HG03354 (cell line): ENCODE measurements around the gene TASOR.
A peak's percentile ranks its signal among the peaks of the same experiment; 100 is the strongest.

Source experiments
- ATAC-seq: cut with Tn5 transposase; IDR thresholded peaks from one replicate; pipeline ENCODE4 v1.9.1; 2021; ENCODE audit warnings: mild to moderate bottlenecking; ENCODE audit not compliant: unreplicated experiment, poor library complexity, severe bottlenecking

TASOR gene

DNA sequence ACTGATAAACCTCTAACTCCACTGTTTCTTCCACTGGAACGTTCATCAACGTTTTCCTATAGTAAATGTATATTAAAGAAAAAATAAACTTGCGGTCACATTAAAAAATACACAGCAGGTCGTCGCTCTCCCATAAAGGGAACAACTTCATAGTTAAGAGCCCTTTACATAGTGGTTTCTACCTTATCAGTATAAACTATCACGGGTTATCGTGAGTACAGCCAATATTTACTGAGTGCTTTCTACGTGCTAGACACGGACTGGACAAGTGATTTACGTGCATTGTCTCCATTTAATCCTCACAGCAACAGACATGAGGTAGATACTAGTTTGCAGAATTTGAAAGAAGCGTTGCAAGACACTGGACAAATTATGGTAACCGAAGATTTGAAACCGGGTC, 964 bp upstream of the TASOR start:
- ATAC-seq, result no peak

GRCh38 chr3:56682462-56683121, 473 bp downstream of the TASOR start:
- ATAC-seq, result peak; percentile 81

DNA sequence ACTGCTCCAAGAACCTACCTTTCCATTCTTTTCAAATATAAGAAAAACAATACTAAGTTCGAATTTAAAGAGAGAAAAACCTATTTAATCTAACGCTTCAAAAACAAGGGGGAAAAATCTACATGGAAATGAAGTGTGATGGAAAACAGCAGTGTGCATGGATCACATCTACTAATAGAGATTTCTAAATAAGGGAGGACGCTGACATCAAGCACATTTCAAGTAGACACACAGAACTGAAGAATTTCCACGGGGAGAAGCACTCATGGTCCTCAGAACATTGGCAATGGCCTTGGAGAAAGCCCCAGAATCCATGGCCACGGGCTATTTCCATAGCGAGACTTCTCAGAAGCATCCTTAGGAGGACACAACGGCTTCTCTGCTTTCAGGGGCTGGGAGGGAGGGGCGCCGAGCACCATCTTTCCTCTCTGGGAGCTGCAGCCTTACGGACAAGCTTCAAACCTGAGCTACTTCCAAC, 1.0 kb downstream of the TASOR start:
- ATAC-seq, result no peak

DNA sequence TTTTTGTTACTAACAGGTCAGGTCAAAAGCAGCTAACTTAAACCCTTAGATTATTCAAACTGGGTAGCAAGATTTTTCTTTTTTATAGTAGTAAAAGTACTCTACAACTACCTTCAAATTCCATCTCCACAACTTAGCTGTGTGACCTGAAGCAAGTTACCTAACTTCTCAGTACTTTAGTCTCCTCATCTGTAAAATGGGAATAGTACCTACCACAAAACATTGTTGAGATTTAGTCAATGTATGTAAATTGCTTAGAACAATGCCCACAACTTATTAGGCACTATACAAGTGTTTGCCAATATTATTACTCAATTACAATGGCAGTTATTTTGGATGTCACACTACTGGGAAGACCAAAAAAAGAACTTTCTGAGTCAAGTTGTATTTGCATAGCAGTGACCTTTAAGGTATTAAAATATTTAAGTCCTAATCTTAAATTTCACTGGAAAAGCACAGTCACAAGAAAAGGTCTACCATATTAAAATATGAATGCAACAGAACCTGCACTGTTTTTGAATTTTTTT, 2.9 kb downstream of the TASOR start:
- no peak for ATAC-seq

DNA sequence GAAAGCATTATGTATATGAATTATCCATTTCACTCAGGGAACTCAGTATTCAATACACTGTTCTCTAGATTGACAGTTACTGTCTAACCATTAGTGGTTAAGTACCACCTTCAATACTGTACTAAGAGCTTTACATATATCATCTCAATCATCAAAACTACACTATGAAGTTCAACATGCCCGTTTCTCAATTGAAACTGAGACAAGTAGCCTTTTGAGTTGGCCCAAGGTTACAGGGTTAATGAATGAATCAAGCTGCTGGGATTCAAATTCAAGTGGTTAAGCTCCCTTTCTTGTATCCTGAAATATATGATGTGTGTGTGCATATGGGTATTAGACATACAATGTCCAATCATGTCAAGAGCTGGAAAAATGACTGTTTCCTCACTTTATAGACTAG, 5.8 kb downstream of the TASOR start:
- peak; percentile 80 for ATAC-seq

GRCh38 chr3:56673781-56674457, 9.1 kb downstream of the TASOR start:
- no peak for ATAC-seq

DNA sequence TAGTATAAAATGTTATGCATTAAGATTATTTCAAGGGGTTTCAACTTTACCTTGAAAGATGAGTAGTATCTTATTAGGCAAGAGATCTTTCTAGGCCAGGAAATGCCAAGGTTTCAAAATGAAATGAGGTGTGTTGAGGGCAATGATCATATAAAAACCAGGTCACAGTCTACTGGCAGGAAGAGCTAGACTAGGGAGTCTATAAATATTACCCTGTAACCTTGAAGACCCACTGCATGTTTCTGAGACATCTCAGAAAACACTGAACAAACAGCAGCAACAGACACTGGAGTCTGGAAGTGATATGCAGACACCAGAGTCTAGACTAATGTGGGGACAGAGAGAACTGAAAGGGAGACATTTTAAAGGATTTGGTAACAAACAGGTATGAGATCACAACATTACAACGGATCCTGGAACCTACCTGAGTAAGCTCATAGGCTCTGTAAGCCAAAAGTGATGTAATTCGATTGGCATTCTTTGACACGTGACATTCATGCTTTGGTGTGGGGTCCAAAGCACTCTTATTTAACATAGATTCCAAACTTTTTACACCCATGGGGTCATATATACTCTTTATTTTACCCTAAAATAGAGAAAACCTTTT, 15.0 kb downstream of the TASOR start:
- no peak for ATAC-seq

DNA sequence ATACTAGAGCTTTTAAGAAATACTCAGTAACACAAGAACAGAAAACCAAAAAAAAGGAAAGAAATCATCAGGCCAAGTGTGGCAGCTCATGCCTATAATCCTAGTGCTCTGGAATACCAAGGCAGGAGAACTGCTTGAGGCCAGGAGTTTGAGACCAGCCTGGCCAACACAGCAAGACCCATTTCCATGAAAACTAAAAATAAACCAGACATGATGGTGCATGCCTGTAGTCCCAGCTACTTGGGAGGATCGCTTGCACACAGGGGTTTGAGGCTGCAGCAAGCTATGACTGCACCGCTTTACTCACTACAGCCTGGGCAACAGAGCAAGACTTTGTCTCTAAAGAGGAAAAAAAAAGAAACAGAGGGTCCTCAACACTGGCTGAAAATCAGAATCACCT, 18.2 kb downstream of the TASOR start:
- ATAC-seq, result no peak

DNA sequence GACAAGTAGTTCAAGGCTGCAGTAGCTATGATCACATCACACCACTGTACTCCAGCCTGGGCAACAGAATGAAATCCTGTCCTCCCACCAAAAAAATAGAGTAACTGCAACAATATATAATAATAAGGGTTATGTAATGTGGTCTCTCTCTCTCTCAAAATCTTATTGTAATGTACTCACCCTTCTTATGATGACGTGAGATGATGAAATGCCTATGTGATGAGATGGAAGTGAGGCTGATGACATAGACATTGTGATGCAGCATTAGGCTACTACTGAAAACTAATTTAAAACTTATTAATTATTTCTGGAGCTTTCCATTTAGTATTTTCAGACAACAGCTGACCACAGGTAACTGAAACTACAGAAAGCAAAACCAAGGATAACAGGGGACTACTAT, 27.4 kb downstream of the TASOR start:
- ATAC-seq, result no peak

GRCh38 chr3:56654460-56654859, 28.6 kb downstream of the TASOR start:
- no peak for ATAC-seq

- no peak for ATAC-seq
Observed at GRCh38 chr3:56645407-56645806, 37.7 kb downstream of the TASOR start.

DNA sequence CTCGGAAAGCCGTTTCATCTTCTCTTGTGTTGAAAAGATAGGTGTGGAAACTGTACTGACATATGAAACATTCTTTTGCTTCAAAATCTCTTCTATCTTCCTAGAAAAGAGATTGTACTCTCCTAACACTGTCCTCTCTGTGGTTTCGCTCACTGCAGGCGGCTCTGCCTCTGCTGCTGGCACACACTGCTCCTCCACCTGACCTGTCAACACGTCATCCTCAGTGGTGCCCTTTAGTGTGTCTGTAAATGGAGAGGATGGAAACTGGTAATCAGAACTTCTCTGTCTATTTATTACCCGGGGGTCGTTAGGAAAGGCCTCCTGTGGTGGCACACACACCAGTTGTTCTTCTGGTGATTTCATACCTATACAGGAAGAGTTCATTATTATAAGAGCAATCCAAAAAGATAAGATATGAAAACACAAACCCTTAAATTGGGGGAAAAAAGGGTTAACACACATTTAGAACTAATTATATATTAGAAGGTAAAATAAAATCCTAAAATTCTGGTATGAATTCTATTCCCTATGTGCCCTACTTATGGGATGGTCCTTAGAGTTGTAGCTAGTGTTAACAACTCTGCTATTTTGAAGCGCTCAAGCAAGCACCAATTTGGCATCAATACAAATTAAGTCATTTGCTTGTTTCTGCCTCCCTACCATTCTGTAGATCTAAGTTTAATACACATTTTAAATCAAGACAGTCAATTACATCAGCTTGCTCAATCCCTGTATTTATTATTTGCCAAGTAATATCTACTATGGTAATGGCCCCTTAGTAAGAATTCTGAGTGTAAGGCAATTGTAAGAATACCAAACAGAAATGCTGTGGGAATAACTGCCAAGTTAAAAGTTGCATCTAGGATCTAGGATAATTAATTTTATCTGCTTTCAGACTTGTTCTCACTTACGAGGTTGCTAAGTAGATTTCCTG, 49.2 kb downstream of the TASOR start:
- no peak for ATAC-seq
